Endothelial cell of umbilical vein (primary cell): Measurements from ENCODE around the gene ATP5IF1. TPM values are rescaled to one million over a fixed set of nuclear protein-coding genes. Genes with fewer than 3 reads are reported as not detected.

ENCODE experiments used
- BruUV-seq: library from RNA; stranded (reverse); fragments of 400-500 nt; replicated peaks from 2 replicates; lab custom pipeline; 2021; lab: Mats Ljungman, UMichigan
- CTCF ChIA-PET: fragments of 300-600, 350-600 bp; sonication (Branson Sonifier 250); formaldehyde crosslinking; loops from one replicate; lab custom pipeline; 2021; ENCODE audit warnings: antibody characterized with exemption, inconsistent platforms; lab: Charles Lee
- POLR2A ChIA-PET: fragments of 300-600, 350-600 bp; sonication (Branson Sonifier 250); formaldehyde crosslinking; loops from one replicate; lab custom pipeline; 2021; ENCODE audit warnings: antibody characterized with exemption, inconsistent platforms; lab: Charles Lee
- DNase-seq: peaks from one replicate; pipeline ENCODE4 v3.0.0-alpha.2; 2011; ENCODE audit warnings: low read depth, low spot score
- FAIRE-seq: peaks from 2 replicates; lab custom pipeline; 2011; peaks lifted over from hg19 to GRCh38; lab: Jason Lieb, UNC
- H2AFZ ChIP-seq: 2 replicates; pipeline ENCODE4 v1.6.0; 2012; ENCODE audit warnings: low read depth, low read length, control low read depth, inconsistent platforms
- H3K27ac ChIP-seq: 2 replicates; pipeline ENCODE4 v1.5.1; 2011; ENCODE audit warnings: low read depth, mild to moderate bottlenecking, control low read depth, low read length, moderate library complexity; ENCODE audit not compliant: insufficient read depth
- H3K27me3 ChIP-seq, 2 experiments: 2 replicates each; pipeline versions ENCODE4 v1.6.0 to v1.6.1; 2011; ENCODE audit warnings: low read length in 2 of 2, mixed read lengths in 1 of 2; ENCODE audit not compliant: control insufficient read depth in 2 of 2, insufficient read depth in 2 of 2
- H3K36me3 ChIP-seq, 2 experiments: 2 replicates in 1 of 2; 3 replicates in 1 of 2; pipeline ENCODE4 v1.5.1; 2011; ENCODE audit warnings: low read length in 2 of 2, mild to moderate bottlenecking in 1 of 2, moderate library complexity in 1 of 2; ENCODE audit not compliant: control insufficient read depth in 2 of 2, insufficient read depth in 2 of 2; ENCODE audit errors: extremely low read depth in 1 of 2
- H3K4me1 ChIP-seq: 3 replicates; pipeline ENCODE4 v1.5.1; 2011; ENCODE audit warnings: mild to moderate bottlenecking, low read length; ENCODE audit not compliant: control insufficient read depth, insufficient read depth; ENCODE audit errors: extremely low read depth
- H3K4me2 ChIP-seq: 2 replicates; pipeline ENCODE4 v1.6.1; 2011; ENCODE audit warnings: low read length, control low read depth, mixed read lengths; ENCODE audit not compliant: insufficient read depth
- H3K4me3 ChIP-seq, 3 experiments: fragments of 200-600 bp in 1 of 3; sonication (generic), shearing (Covaris generic) in 1 of 3; replicated peaks in 1 of 3; 2 replicates each; pipeline ENCODE4 v1.5.1; 2011 to 2016; ENCODE audit warnings: control low read depth in 3 of 3, low read length in 3 of 3, mild to moderate bottlenecking in 2 of 3, inconsistent platforms in 1 of 3, low read depth in 1 of 3, moderate library complexity in 1 of 3; ENCODE audit not compliant: insufficient read depth in 1 of 3
- H3K79me2 ChIP-seq: 2 replicates; pipeline ENCODE4 v1.6.0; 2012; ENCODE audit warnings: low read length, inconsistent platforms; ENCODE audit not compliant: control insufficient read depth, insufficient read depth
- H3K9ac ChIP-seq: replicated peaks from 2 replicates; pipeline ENCODE3; 2011; ENCODE audit warnings: low read length, control low read depth; ENCODE audit not compliant: insufficient read depth; ENCODE audit errors: extremely low read depth
- H3K9me1 ChIP-seq: replicated peaks from 3 replicates; pipeline ENCODE4 v1.6.0; 2011; ENCODE audit warnings: mild to moderate bottlenecking, low read length; ENCODE audit not compliant: control insufficient read depth, insufficient read depth; ENCODE audit errors: extremely low read depth
- H3K9me3 ChIP-seq: replicated peaks from 2 replicates; pipeline ENCODE4 v1.5.1; 2012; ENCODE audit warnings: low read length, inconsistent platforms; ENCODE audit not compliant: control insufficient read depth, insufficient read depth
- H4K20me1 ChIP-seq: replicated peaks from 2 replicates; pipeline ENCODE3; 2011; ENCODE audit warnings: mild to moderate bottlenecking, low read length; ENCODE audit not compliant: control insufficient read depth, insufficient read depth; ENCODE audit errors: extremely low read depth
- EZH2 ChIP-seq: IDR thresholded peaks from 2 replicates; pipeline ENCODE4 v1.6.1; 2012; ENCODE audit warnings: borderline replicate concordance, low read depth, mild to moderate bottlenecking, moderate library complexity, low read length, inconsistent platforms; ENCODE audit not compliant: severe bottlenecking
- FOS ChIP-seq: IDR thresholded peaks from 2 replicates; pipeline ENCODE4 v1.6.1; 2011; ENCODE audit warnings: mild to moderate bottlenecking, low read length, moderate library complexity, borderline replicate concordance; ENCODE audit not compliant: insufficient read depth
- GATA2 ChIP-seq: IDR thresholded peaks from 2 replicates; pipeline ENCODE4 v1.7.0; 2011; ENCODE audit warnings: low read depth, mild to moderate bottlenecking, moderate library complexity, mixed read lengths, low read length; ENCODE audit not compliant: insufficient read length, insufficient read depth
- JUN ChIP-seq: IDR thresholded peaks from 2 replicates; pipeline ENCODE4 v1.6.1; 2011; ENCODE audit warnings: borderline replicate concordance, low read depth; ENCODE audit not compliant: insufficient read length, insufficient read depth
- MYC ChIP-seq: IDR thresholded peaks from one replicate; pipeline ENCODE4 v1.6.1; 2011; ENCODE audit warnings: mild to moderate bottlenecking, low read depth, low read length
- POLR2A ChIP-seq: IDR thresholded peaks from 2 replicates; pipeline ENCODE4 v1.6.1; 2012; ENCODE audit warnings: low read depth, mild to moderate bottlenecking, control low read depth, low read length
- POLR2AphosphoS5 ChIP-seq: IDR thresholded peaks from 2 replicates; pipeline ENCODE4 v1.6.1; 2012; ENCODE audit warnings: low read depth, mild to moderate bottlenecking, control low read depth, low read length, moderate library complexity; ENCODE audit not compliant: insufficient read depth
- dilution Hi-C: fragments of 300-500 bp; cut with MboI; formaldehyde crosslinking; loops from one replicate; pipeline ENCODE4 v1.15.0; 2019; ENCODE audit warnings: low sequenced_read_pairs; ENCODE audit not compliant: extremely low pct_ligation_motif_present
- intact Hi-C: fragments of 100-400 bp; cut with micrococcal nuclease; formaldehyde crosslinking; loops from one replicate; pipeline ENCODE4 v1.10.0; 2022
- polyA plus RNA-seq, 4 experiments: library from polyadenylated mRNA; depleted of rRNA in 3 of 4; stranded (reverse) in 3 of 4; unstranded in 1 of 4; fragments of >200 nt; gene quantifications; 2 replicates each; pipeline versions ENCODE4 v1.2.1 to v1.2.3, GENCODE V29; 2011 to 2012; ENCODE audit warnings: missing spikeins in 1 of 4
- total RNA-seq: library from RNA; stranded (reverse); gene quantifications from 2 replicates; pipeline ENCODE4 v1.2.3, GENCODE V29; 2021
- TF ChIP-seq, protein P1 (sequence below), 2 donors: IDR thresholded peaks; 1 replicate in 1 of 2; 2 replicates in 1 of 2; pipeline ENCODE4 v1.5.1; 2011; ENCODE audit warnings: low read length in 2 of 2, mild to moderate bottlenecking in 2 of 2, moderate library complexity in 2 of 2, control low read depth in 1 of 2, inconsistent platforms in 1 of 2, low read depth in 1 of 2; ENCODE audit not compliant: insufficient read depth in 1 of 2; ENCODE audit errors: extremely low read depth in 1 of 2
- TF ChIP-seq, protein P2 (sequence below): IDR thresholded peaks from 2 replicates; pipeline ENCODE4 v1.6.1; 2011; ENCODE audit not compliant: insufficient read depth, insufficient read length

Gene ATP5IF1
- total and polyA plus RNA-seq, 2 donors (not counting 3 experiments of a cell fraction or from before 2014, with no cell fraction given) = 133 to 243 TPM

DNA sequence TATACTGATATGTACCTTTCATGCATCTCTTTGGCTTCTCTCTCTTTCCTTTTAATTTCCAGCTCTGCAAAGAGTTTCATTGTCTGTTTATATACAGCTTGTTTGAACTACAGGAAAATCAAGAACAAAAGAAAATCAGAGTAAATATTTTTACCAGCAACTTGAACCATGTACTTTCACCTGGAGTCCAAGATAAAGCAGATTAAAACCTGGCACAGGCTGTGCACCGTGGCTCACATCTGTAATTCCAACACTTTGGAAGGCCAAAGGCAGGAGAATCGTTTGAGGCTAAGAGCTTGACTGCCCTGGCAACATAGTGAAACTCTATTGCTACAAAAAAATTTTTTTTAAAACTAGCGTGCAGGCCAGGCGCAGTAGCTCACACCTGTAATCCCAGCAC lies 30.7 kb upstream of the ATP5IF1 start:
- no peak for DNase-seq
- no peaks in the 10 kb centered on the region for H3K9me3 ChIP-seq
- no peak overlapping the region for H2AFZ ChIP-seq
- no peaks in the 10 kb centered on the region for H4K20me1 ChIP-seq
- no peak overlapping the region for H3K27ac ChIP-seq
- intact Hi-C loops (loop anchor here (10.0 kb wide), 1 partner anchor 220 kb away; no protein-coding TSS in a partner anchor), dilution Hi-C loops (no loop called here)
- no peak for FAIRE-seq
- no peaks in the 10 kb centered on the region for H3K9me1 ChIP-seq
- no peak overlapping the region for H3K9ac ChIP-seq
- H3K4me1 ChIP-seq = no peaks in the 10 kb centered on the region
- H3K36me3 ChIP-seq = peaks cover 20 to 24% of the 10 kb centered on the region in 2 experiments
- ChIA-PET CTCF (interaction anchor here (1.3 to 2.3 kb wide), 2 partner anchors 114 to 347 kb away, joined by 3 to 26 read pairs; no protein-coding TSS in a partner anchor), POLR2A (interaction anchor here (0.6 kb wide), 1 partner anchor 243 kb away, joined by 3 read pairs; no protein-coding TSS in a partner anchor)
- no TSS peak for BruUV-seq
- no peak for TF ChIP-seq EZH2
- TF ChIP-seq, protein P1, sequence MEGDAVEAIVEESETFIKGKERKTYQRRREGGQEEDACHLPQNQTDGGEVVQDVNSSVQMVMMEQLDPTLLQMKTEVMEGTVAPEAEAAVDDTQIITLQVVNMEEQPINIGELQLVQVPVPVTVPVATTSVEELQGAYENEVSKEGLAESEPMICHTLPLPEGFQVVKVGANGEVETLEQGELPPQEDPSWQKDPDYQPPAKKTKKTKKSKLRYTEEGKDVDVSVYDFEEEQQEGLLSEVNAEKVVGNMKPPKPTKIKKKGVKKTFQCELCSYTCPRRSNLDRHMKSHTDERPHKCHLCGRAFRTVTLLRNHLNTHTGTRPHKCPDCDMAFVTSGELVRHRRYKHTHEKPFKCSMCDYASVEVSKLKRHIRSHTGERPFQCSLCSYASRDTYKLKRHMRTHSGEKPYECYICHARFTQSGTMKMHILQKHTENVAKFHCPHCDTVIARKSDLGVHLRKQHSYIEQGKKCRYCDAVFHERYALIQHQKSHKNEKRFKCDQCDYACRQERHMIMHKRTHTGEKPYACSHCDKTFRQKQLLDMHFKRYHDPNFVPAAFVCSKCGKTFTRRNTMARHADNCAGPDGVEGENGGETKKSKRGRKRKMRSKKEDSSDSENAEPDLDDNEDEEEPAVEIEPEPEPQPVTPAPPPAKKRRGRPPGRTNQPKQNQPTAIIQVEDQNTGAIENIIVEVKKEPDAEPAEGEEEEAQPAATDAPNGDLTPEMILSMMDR (IDR thresholded peaks at IDR 0.05; ENCODE audit: extremely low read depth in 1 of 2, insufficient read depth in 1 of 2, low read depth in 1 of 2, low read length in 2 of 2) = no peak
- no peak for TF ChIP-seq MYC
- TF ChIP-seq FOS = no peak
- no peak for TF ChIP-seq JUN
- no peak for TF ChIP-seq GATA2
- TF ChIP-seq, protein P2, sequence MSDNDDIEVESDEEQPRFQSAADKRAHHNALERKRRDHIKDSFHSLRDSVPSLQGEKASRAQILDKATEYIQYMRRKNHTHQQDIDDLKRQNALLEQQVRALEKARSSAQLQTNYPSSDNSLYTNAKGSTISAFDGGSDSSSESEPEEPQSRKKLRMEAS = no peak
- no peak for TF ChIP-seq POLR2A
- TF ChIP-seq POLR2AphosphoS5 = no peak
- no peak overlapping the region for H3K4me2 ChIP-seq
- no peaks in the 10 kb centered on the region for H3K27me3 ChIP-seq
- H3K4me3 ChIP-seq = no peak overlapping the region
- no peaks in the 10 kb centered on the region for H3K79me2 ChIP-seq
